Type B pancreatic cell (in vitro differentiated cells): ENCODE measurements around the gene OR2AT4. TPM values are rescaled to one million over a fixed set of nuclear protein-coding genes. Genes with fewer than 3 reads are reported as not detected.
"Not testable (repeated sequence)": the region's sequence is repeated elsewhere in the genome, so short reads cannot be mapped to it uniquely, and the experiment has no call there.

ENCODE experiments used
- DNase-seq: peaks from one replicate; pipeline ENCODE4 v3.0.0; 2021; ENCODE audit warnings: mixed read lengths; ENCODE audit not compliant: unreplicated experiment; ENCODE audit errors: extremely low spot score
- H3K27ac Mint-ChIP-seq: 2 replicates; pipeline ENCODE4 v1.8.0; 2021; ENCODE audit warnings: mild to moderate bottlenecking, mixed read lengths
- H3K27me3 Mint-ChIP-seq: 2 replicates; pipeline ENCODE4 v1.8.0; 2021; ENCODE audit warnings: mixed read lengths
- H3K36me3 Mint-ChIP-seq: 2 replicates; pipeline ENCODE4 v1.8.0; 2021; ENCODE audit warnings: mixed read lengths
- H3K4me1 Mint-ChIP-seq: one replicate; pipeline ENCODE4 v1.8.0; 2021; ENCODE audit warnings: mixed read lengths; ENCODE audit not compliant: unreplicated experiment
- H3K4me3 Mint-ChIP-seq: 2 replicates; pipeline ENCODE4 v1.8.0; 2021; ENCODE audit warnings: mild to moderate bottlenecking, mixed read lengths
- H3K9me3 Mint-ChIP-seq: 2 replicates; pipeline ENCODE4 v1.8.0; 2021; ENCODE audit warnings: mixed read lengths
- total RNA-seq: library from RNA; stranded (reverse); gene quantifications from 2 replicates; pipeline ENCODE4 v1.2.1, GENCODE V29; 2021; ENCODE audit warnings: low replicate concordance
- TF ChIP-seq, protein P1 (sequence below): fragments of 200-600 bp; sonication (generic); conservative IDR thresholded peaks from 2 replicates; pipeline ENCODE4 v1.5.0; 2021; ENCODE audit warnings: antibody characterized with exemption, mild to moderate bottlenecking

Gene OR2AT4
- total RNA-seq, 1 donor from 2014 or later = not detected

DNA sequence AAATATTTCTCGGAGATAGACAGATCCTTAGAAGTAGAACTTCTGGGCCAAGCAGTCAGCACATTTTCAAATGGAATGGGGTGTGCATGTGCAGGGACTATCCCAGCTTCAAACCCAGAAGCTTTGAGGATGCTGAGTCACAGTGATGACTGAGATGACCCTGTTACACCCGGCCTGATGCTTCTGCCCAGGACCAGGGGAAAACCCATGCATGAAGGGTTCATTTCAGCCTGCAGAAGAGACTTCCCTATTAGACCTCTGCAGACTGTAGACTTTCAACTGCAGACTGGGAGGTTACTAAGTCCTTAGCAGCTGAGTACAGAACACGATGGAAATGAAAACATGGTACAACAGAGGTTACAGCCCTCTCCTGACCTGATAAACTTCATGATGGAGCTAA, 3.6 kb upstream of the OR2AT4 start:
- Mint-ChIP-seq H3K36me3 (no peaks in the 10 kb centered on the region), H3K27me3 (peaks cover 19% of the 10 kb centered on the region), H3K9me3 (no peaks in the 10 kb centered on the region), H3K4me1 (no peaks in the 10 kb centered on the region), H3K4me3 (no peak overlapping the region), H3K27ac (no peak overlapping the region)
- no peak for DNase-seq
- TF ChIP-seq, protein P1, sequence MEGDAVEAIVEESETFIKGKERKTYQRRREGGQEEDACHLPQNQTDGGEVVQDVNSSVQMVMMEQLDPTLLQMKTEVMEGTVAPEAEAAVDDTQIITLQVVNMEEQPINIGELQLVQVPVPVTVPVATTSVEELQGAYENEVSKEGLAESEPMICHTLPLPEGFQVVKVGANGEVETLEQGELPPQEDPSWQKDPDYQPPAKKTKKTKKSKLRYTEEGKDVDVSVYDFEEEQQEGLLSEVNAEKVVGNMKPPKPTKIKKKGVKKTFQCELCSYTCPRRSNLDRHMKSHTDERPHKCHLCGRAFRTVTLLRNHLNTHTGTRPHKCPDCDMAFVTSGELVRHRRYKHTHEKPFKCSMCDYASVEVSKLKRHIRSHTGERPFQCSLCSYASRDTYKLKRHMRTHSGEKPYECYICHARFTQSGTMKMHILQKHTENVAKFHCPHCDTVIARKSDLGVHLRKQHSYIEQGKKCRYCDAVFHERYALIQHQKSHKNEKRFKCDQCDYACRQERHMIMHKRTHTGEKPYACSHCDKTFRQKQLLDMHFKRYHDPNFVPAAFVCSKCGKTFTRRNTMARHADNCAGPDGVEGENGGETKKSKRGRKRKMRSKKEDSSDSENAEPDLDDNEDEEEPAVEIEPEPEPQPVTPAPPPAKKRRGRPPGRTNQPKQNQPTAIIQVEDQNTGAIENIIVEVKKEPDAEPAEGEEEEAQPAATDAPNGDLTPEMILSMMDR = no peak

- no peaks in the 10 kb centered on the region for H3K4me1 Mint-ChIP-seq
Observed at GRCh38 chr11:75099635-75100034, 3.0 kb upstream of the OR2AT4 start.

DNA sequence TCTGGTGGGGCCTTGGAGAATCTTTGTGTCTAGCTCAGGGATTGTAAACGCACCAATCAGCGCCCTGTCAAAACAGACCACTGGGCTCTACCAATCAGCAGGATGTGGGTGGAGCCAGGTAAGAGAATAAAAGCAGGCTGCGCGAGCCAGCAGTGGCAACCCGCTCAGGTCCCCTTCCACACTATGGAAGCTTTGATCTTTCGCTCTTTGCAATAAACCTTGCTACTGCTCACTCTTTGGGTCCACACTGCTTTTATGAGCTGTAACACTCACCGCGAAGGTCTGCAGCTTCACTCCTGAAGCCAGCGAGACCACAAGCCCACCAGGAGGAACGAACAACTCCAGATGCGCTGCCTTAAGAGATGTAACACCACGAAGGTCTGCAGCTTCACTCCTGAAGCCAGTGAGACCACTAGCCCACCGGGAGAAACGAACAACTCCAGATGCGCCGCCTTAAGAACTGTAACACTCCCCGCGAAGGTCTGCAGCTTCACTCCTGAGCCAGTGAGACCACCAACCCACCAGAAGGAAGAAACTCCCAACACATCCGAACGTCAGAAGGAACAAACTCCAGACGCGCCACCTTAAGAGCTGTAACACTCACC, 2.3 kb upstream of the OR2AT4 start:
- not testable (repeated sequence) for H3K4me3 Mint-ChIP-seq, H3K9me3 Mint-ChIP-seq, H3K27ac Mint-ChIP-seq, DNase-seq, H3K4me1 Mint-ChIP-seq, H3K36me3 Mint-ChIP-seq
- peaks cover 23% of the 10 kb centered on the region for H3K27me3 Mint-ChIP-seq

More at GRCh38 chr11:75099635-75100034, 3.0 kb upstream of the OR2AT4 start:
- H3K4me3 Mint-ChIP-seq = no peak overlapping the region
- H3K27ac Mint-ChIP-seq = no peak overlapping the region
- peaks cover 23% of the 10 kb centered on the region for H3K27me3 Mint-ChIP-seq
- H3K36me3 Mint-ChIP-seq = no peaks in the 10 kb centered on the region
- no peaks in the 10 kb centered on the region for H3K9me3 Mint-ChIP-seq
- no peak for DNase-seq
- TF ChIP-seq, protein P1 = no peak

GRCh38 chr11:75098181-75098580, 1.5 kb upstream of the OR2AT4 start:
- H3K27ac Mint-ChIP-seq, H3K4me1 Mint-ChIP-seq, H3K9me3 Mint-ChIP-seq, DNase-seq, H3K4me3 Mint-ChIP-seq, H3K36me3 Mint-ChIP-seq: not testable (repeated sequence)
- peaks cover 21% of the 10 kb centered on the region for H3K27me3 Mint-ChIP-seq

- TF ChIP-seq, protein P1 = no peak
- Mint-ChIP-seq H3K4me1 (no peaks in the 10 kb centered on the region), H3K9me3 (no peaks in the 10 kb centered on the region), H3K4me3 (no peak overlapping the region), H3K27ac (no peak overlapping the region), H3K36me3 (no peaks in the 10 kb centered on the region), H3K27me3 (peaks cover 22% of the 10 kb centered on the region)
- DNase-seq = no peak
Observed at GRCh38 chr11:75097173-75097557, 489 bp upstream of the OR2AT4 start.

- not testable (repeated sequence) for H3K36me3 Mint-ChIP-seq, H3K4me3 Mint-ChIP-seq, H3K4me1 Mint-ChIP-seq, H3K27ac Mint-ChIP-seq, DNase-seq, H3K9me3 Mint-ChIP-seq
- H3K27me3 Mint-ChIP-seq = peaks cover 22% of the 10 kb centered on the region
Observed at GRCh38 chr11:75094382-75094781, 2.3 kb downstream of the OR2AT4 start.

DNA sequence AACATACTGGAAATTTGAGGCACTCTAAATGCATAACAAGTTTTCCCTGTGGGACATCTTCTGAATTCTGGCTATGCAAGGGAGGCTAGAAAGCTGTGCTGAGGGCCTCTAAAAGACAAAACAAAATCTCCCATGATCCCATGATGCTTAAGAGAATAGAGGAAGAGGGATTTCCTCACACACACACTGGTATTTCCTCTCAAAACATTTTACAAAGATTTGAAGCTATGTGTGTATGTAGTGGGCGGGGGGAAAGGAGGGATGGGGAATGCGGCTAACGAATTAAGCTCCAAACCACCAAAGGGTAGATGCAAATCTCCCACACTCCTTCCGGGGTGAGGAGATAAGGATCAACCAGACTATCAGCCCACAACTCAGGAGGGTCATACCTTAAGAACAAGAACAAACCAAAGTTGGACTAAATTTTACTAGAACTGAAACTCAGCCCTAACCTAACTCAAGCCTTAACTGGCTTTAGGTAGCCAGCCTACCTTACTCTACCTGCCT, 6.0 kb downstream of the OR2AT4 start:
- TF ChIP-seq, protein P1 = no peak
- Mint-ChIP-seq H3K36me3 (no peaks in the 10 kb centered on the region), H3K4me3 (no peak overlapping the region), H3K4me1 (no peaks in the 10 kb centered on the region), H3K9me3 (peaks cover 10% of the 10 kb centered on the region), H3K27ac (no peak overlapping the region), H3K27me3 (peaks cover 29% of the 10 kb centered on the region)
- no peak for DNase-seq
